Prostate gland (tissue), 2 donors: Measurements from ENCODE around the gene MAD1L1.

ENCODE experiments used
- POLR2AphosphoS5 ChIP-seq: sonication (generic); formaldehyde crosslinking; IDR thresholded peaks from one replicate; pipeline ENCODE4 v1.6.1; 2017; ENCODE audit warnings: antibody characterized with exemption
- TF ChIP-seq, protein P1 (sequence below), 4 experiments: fragments of 200-600 bp in 2 of 4; fragments of 450-650 bp in 2 of 4; sonication (generic) in 2 of 4; IDR thresholded peaks; 1 replicate in 3 of 4; 2 replicates in 1 of 4; pipeline ENCODE4 v1.5.1; 2016 to 2019; ENCODE audit warnings: antibody characterized with exemption in 4 of 4, mild to moderate bottlenecking in 2 of 4, moderate library complexity in 2 of 4

GRCh38 chr7:1919539-1920265 is 313.0 kb downstream of the MAD1L1 start:
- TF ChIP-seq, protein P1, sequence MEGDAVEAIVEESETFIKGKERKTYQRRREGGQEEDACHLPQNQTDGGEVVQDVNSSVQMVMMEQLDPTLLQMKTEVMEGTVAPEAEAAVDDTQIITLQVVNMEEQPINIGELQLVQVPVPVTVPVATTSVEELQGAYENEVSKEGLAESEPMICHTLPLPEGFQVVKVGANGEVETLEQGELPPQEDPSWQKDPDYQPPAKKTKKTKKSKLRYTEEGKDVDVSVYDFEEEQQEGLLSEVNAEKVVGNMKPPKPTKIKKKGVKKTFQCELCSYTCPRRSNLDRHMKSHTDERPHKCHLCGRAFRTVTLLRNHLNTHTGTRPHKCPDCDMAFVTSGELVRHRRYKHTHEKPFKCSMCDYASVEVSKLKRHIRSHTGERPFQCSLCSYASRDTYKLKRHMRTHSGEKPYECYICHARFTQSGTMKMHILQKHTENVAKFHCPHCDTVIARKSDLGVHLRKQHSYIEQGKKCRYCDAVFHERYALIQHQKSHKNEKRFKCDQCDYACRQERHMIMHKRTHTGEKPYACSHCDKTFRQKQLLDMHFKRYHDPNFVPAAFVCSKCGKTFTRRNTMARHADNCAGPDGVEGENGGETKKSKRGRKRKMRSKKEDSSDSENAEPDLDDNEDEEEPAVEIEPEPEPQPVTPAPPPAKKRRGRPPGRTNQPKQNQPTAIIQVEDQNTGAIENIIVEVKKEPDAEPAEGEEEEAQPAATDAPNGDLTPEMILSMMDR (IDR thresholded peaks at IDR 0.05) = no peak
- no peak for TF ChIP-seq POLR2AphosphoS5
